Gastroesophageal sphincter (tissue), 4 donors: ENCODE measurements around the gene ORC2. TPM values are rescaled to one million over a fixed set of nuclear protein-coding genes. Genes with fewer than 3 reads are reported as not detected.

Source experiments
- ATAC-seq: fragments of 150-250 bp; one replicate; pipeline ENCODE4 v1.9.1; 2016; ENCODE audit warnings: mild to moderate bottlenecking, moderate library complexity
- H3K27ac ChIP-seq, 4 donors: fragments of 200-600 bp; sonication (generic) in 3 of 4; 1 replicate in 3 of 4; 2 replicates in 1 of 4; pipeline ENCODE4 v1.5.1; 2016 to 2019
- H3K27me3 ChIP-seq: fragments of 200-600 bp; sonication (generic); one replicate; pipeline ENCODE4 v1.5.1; 2019
- H3K36me3 ChIP-seq, 2 donors: fragments of 200-600 bp; sonication (generic); one replicate each; pipeline ENCODE4 v1.5.1; 2019; ENCODE audit warnings: control low read depth in 1 of 2
- H3K4me1 ChIP-seq, 3 donors: fragments of 200-600 bp; sonication (generic); 1 replicate in 2 of 3; 2 replicates in 1 of 3; pipeline ENCODE4 v1.5.1; 2016 to 2019; ENCODE audit warnings: control low read depth in 2 of 3
- H3K4me3 ChIP-seq, 2 donors: fragments of 200-600 bp; sonication (generic); one replicate each; pipeline ENCODE4 v1.5.1; 2019; ENCODE audit warnings: mild to moderate bottlenecking in 1 of 2, moderate library complexity in 1 of 2
- H3K9me3 ChIP-seq, 3 donors: fragments of 200-600 bp; sonication (generic); one replicate each; pipeline ENCODE4 v1.5.1; 2017 to 2019; ENCODE audit warnings: control low read depth in 2 of 3
- CTCF ChIP-seq, 4 experiments: fragments of 200-600 bp in 2 of 4; fragments of 450-650 bp in 2 of 4; sonication (generic) in 1 of 4; IDR thresholded peaks; one replicate each; pipeline ENCODE4 v1.5.1; 2017 to 2019; ENCODE audit warnings: antibody characterized with exemption in 4 of 4, mild to moderate bottlenecking in 2 of 4, moderate library complexity in 2 of 4
- EP300 ChIP-seq: sonication (generic); formaldehyde crosslinking; IDR thresholded peaks from one replicate; pipeline ENCODE4 v1.6.1; 2017; ENCODE audit warnings: antibody characterized with exemption, mild to moderate bottlenecking
- POLR2A ChIP-seq, 2 donors: fragments of 450-650 bp; IDR thresholded peaks; one replicate each; pipeline ENCODE4 v1.6.1; 2017; ENCODE audit warnings: antibody characterized with exemption in 2 of 2, mild to moderate bottlenecking in 2 of 2, moderate library complexity in 1 of 2
- POLR2AphosphoS5 ChIP-seq: sonication (generic); formaldehyde crosslinking; IDR thresholded peaks from one replicate; pipeline ENCODE4 v1.6.1; 2017; ENCODE audit warnings: antibody characterized with exemption
- WGBS, 2 donors: methylation state at CpG; one replicate each; pipeline ENCODE4 v1.1.5; 2018; ENCODE audit warnings: low coverage in 1 of 2; 5-methylcytosine and 5-hydroxymethylcytosine counted together
- small RNA-seq, 4 donors: library from RNA; depleted of rRNA; stranded (forward); fragments of <200 nt; gene quantifications; one replicate each; pipeline ENCODE3, GENCODE V24; 2016
- total RNA-seq, 4 donors: library from RNA; depleted of rRNA; stranded (reverse); fragments of >200 nt; gene quantifications; one replicate each; pipeline ENCODE4 v1.1.0, GENCODE V29; 2016

The ORC2 gene
- total RNA-seq, 4 donors from 2014 or later: 8.6 to 25.4 (median 11.4) TPM

- peak overlapping the region; percentile 95 to 100 (median 100) for H3K27ac ChIP-seq
- ATAC-seq: no peak
- no peaks in the 10 kb centered on the region for H3K27me3 ChIP-seq
- peaks cover 16 to 37% of the 10 kb centered on the region in 2 donors for H3K36me3 ChIP-seq
- TF ChIP-seq EP300 (no peak), POLR2A (IDR thresholded peaks at IDR 0.05) (no peak), CTCF (IDR thresholded peaks at IDR 0.05) (no peak), POLR2AphosphoS5 (no peak)
- WGBS, 2 donors: 0 to 4% methylated on average over 4 of the region's 4 CpGs
- H3K4me1 ChIP-seq: peaks cover 14 to 63% (median 20%) of the 10 kb centered on the region in 3 donors
- peak overlapping the region; percentile 60 to 94 for H3K4me3 ChIP-seq
- no peaks in the 10 kb centered on the region for H3K9me3 ChIP-seq
Measured at GRCh38 chr2:200861617-200862155, 101.8 kb downstream of the ORC2 start.

GRCh38 chr2:200860092-200860795, 103.2 kb downstream of the ORC2 start:
- 7 to 8% methylated on average over 9 to 12 of the region's 12 CpGs for WGBS, 2 donors
- peaks cover 25 to 51% of the 10 kb centered on the region in 2 donors for H3K36me3 ChIP-seq

More at GRCh38 chr2:200860092-200860795, 103.2 kb downstream of the ORC2 start:
- H3K27ac ChIP-seq: peak overlapping the region in 3 of 4 donors; percentile 47 to 100 (median 99)
- H3K4me1 ChIP-seq: peaks cover 14 to 64% (median 20%) of the 10 kb centered on the region in 3 donors
- peak overlapping the region; percentile 60 to 94 for H3K4me3 ChIP-seq
- TF ChIP-seq POLR2AphosphoS5 (no peak), EP300 (no peak)
- ATAC-seq: no peak
- no peaks in the 10 kb centered on the region for H3K9me3 ChIP-seq
- no peaks in the 10 kb centered on the region for H3K27me3 ChIP-seq

Small RNA genes within 50 kb of the gene (small RNA-seq; reads per million reads assigned to genes)
- 0 reads per million in 4 donors for gene RF00019
- 0 reads per million in 4 donors for gene RNU6-312P
- gene RNU6-762P: 0 reads per million in 4 donors

Other genes starting within 250 kb of the ORC2 start
- gene BZW1, start 151.8 kb downstream of the ORC2 start, total RNA-seq: 100 to 1,000 TPM; 253 to 372 (median 274) TPM
- gene CLK1, start 99.0 kb downstream of the ORC2 start, total RNA-seq: 100 to 1,000 TPM in 3 of 4 donors, 10 to 100 TPM in 1; 79.5 to 243 (median 143) TPM
- gene PPIL3, start 74.6 kb downstream of the ORC2 start, total RNA-seq: 100 to 1,000 TPM in 1 of 4 donors, 10 to 100 TPM in 3; 17.1 to 118 (median 39.1) TPM
- gene NIF3L1, start 74.3 kb downstream of the ORC2 start, total RNA-seq: 10 to 100 TPM; 13.9 to 21.3 (median 15.0) TPM
- 10 to 100 TPM; 10.6 to 19.9 (median 13.9) TPM for gene HYCC2, start 108.0 kb upstream of the ORC2 start, total RNA-seq
- gene NDUFB3, start 108.3 kb upstream of the ORC2 start, total RNA-seq: 10 to 100 TPM; 33.0 to 59.9 (median 46.6) TPM
- gene CFLAR, start 152.5 kb upstream of the ORC2 start, total RNA-seq: 100 to 1,000 TPM; 145 to 346 (median 176) TPM
- gene CASP10, start 219.5 kb upstream of the ORC2 start, total RNA-seq: 1 to 10 TPM; 2.6 to 7.5 (median 6.3) TPM